Measurements from ENCODE around the gene SULT1C3. TPM values are rescaled to one million over a fixed set of nuclear protein-coding genes. Genes with fewer than 3 reads are reported as not detected.

Gene SULT1C3
- total and polyA plus RNA-seq, 4 donors, result not detected

DNA sequence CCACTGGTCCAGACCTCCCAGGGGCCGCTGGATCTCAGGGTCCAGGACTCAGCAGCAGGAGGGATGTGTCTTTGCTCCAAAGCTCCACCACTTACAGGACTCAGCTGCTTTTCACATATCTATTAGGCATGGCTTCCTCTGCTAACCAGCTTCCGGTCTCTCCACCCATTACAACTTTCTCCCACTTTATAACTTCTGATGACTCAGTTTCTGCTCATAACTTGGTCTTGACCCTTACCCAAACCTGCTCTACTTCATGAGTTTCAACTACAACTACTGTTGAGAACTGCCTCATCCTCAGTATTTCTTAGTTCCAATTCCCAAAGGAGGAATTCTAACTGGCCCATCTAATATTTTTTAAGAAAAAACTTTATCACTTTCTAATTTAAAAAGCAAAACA, 66.1 kb downstream of the SULT1C3 start:
- no peaks in the 10 kb centered on the region for H3K9me3 ChIP-seq (ENCODE audit: control insufficient read depth in 4 of 4, low read length in 3 of 4)
- H3K27me3 ChIP-seq (ENCODE audit: control insufficient read depth in 4 of 4, insufficient read depth in 4 of 4, low read length in 3 of 4), result no peaks in the 10 kb centered on the region
- H3K27ac ChIP-seq (ENCODE audit: low read depth in 1 of 2, low read length in 2 of 2), result no peak overlapping the region
- H3K4me3 ChIP-seq (ENCODE audit: low read depth in 1 of 3, low read length in 3 of 3), result no peak overlapping the region
- TF ChIP-seq, protein P1, sequence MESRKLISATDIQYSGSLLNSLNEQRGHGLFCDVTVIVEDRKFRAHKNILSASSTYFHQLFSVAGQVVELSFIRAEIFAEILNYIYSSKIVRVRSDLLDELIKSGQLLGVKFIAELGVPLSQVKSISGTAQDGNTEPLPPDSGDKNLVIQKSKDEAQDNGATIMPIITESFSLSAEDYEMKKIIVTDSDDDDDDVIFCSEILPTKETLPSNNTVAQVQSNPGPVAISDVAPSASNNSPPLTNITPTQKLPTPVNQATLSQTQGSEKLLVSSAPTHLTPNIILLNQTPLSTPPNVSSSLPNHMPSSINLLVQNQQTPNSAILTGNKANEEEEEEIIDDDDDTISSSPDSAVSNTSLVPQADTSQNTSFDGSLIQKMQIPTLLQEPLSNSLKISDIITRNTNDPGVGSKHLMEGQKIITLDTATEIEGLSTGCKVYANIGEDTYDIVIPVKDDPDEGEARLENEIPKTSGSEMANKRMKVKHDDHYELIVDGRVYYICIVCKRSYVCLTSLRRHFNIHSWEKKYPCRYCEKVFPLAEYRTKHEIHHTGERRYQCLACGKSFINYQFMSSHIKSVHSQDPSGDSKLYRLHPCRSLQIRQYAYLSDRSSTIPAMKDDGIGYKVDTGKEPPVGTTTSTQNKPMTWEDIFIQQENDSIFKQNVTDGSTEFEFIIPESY (IDR thresholded peaks at IDR 0.05), result no peak
- no peak for TF ChIP-seq JUND (IDR thresholded peaks at IDR 0.05)
- TF ChIP-seq FOXA1 (IDR thresholded peaks at IDR 0.05), result no peak
- TF ChIP-seq, protein P2, sequence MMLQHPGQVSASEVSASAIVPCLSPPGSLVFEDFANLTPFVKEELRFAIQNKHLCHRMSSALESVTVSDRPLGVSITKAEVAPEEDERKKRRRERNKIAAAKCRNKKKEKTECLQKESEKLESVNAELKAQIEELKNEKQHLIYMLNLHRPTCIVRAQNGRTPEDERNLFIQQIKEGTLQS (IDR thresholded peaks at IDR 0.05), result no peak
- no peak for TF ChIP-seq FOXA2 (IDR thresholded peaks at IDR 0.05)
- TF ChIP-seq SP1 (IDR thresholded peaks at IDR 0.05), result no peak
- DNase-seq (ENCODE audit: low spot score), result no peak
- H3K36me3 ChIP-seq (ENCODE audit: control insufficient read depth in 4 of 4, insufficient read depth in 3 of 4, low read depth in 1 of 4, low read length in 3 of 4), result no peaks in the 10 kb centered on the region
- no peak overlapping the region for H3K9ac ChIP-seq (ENCODE audit: low read depth in 1 of 2, low read length in 2 of 2)
- 94% methylated on average over 2 of the region's 2 CpGs for WGBS
- H3K4me1 ChIP-seq (ENCODE audit: control insufficient read depth in 4 of 4, insufficient read depth in 4 of 4, low read length in 3 of 4), result no peaks in the 10 kb centered on the region

DNA sequence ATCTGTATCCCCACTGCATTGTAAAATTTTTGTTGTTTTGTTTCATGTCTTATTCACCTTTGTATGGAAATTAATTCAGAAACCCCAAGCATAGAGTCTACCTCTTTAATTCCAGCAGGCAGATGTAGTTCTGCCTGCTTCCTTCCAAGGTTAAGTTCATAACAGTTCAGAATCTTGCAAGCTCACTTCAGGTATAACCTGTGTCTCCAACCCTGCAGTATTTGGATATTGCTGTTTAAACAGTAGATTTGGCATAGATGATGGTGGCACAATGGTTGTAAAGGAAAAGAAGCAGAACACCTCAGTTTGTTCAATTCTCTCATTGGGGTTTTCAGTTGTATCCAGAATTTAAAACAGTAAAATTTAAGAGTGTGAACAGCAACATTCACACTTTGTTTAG, 70.1 kb downstream of the SULT1C3 start:
- no peak for DNase-seq (ENCODE audit: low spot score)
- H3K27ac ChIP-seq (ENCODE audit: low read depth in 1 of 2, low read length in 2 of 2), result no peak overlapping the region

More for the DNA sequence above, 70.1 kb downstream of the SULT1C3 start:
- Histone ChIP-seq H3K36me3 (ENCODE audit: control insufficient read depth in 4 of 4, insufficient read depth in 3 of 4, low read depth in 1 of 4, low read length in 3 of 4) (no peaks in the 10 kb centered on the region), H3K27me3 (ENCODE audit: control insufficient read depth in 4 of 4, insufficient read depth in 4 of 4, low read length in 3 of 4) (no peaks in the 10 kb centered on the region), H3K9ac (ENCODE audit: low read depth in 1 of 2, low read length in 2 of 2) (no peak overlapping the region), H3K4me1 (ENCODE audit: control insufficient read depth in 4 of 4, insufficient read depth in 4 of 4, low read length in 3 of 4) (no peaks in the 10 kb centered on the region), H3K9me3 (ENCODE audit: control insufficient read depth in 4 of 4, low read length in 3 of 4) (no peaks in the 10 kb centered on the region), H3K4me3 (ENCODE audit: low read depth in 1 of 3, low read length in 3 of 3) (no peak overlapping the region)
- TF ChIP-seq YY1 (IDR thresholded peaks at IDR 0.05) (no peak), TAF1 (conservative IDR thresholded peaks at IDR 0.05) (no peak), NR2F2 (IDR thresholded peaks at IDR 0.05) (no peak), FOXA1 (IDR thresholded peaks at IDR 0.05) (no peak), RXRA (IDR thresholded peaks at IDR 0.05) (no peak), JUND (IDR thresholded peaks at IDR 0.05) (no peak), HNF4G (IDR thresholded peaks at IDR 0.05) (no peak)
- TF ChIP-seq, protein P3, sequence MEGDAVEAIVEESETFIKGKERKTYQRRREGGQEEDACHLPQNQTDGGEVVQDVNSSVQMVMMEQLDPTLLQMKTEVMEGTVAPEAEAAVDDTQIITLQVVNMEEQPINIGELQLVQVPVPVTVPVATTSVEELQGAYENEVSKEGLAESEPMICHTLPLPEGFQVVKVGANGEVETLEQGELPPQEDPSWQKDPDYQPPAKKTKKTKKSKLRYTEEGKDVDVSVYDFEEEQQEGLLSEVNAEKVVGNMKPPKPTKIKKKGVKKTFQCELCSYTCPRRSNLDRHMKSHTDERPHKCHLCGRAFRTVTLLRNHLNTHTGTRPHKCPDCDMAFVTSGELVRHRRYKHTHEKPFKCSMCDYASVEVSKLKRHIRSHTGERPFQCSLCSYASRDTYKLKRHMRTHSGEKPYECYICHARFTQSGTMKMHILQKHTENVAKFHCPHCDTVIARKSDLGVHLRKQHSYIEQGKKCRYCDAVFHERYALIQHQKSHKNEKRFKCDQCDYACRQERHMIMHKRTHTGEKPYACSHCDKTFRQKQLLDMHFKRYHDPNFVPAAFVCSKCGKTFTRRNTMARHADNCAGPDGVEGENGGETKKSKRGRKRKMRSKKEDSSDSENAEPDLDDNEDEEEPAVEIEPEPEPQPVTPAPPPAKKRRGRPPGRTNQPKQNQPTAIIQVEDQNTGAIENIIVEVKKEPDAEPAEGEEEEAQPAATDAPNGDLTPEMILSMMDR (IDR thresholded peaks at IDR 0.05; ENCODE audit: low read depth, low read length, missing input control), result no peak
- TF ChIP-seq, protein P4, sequence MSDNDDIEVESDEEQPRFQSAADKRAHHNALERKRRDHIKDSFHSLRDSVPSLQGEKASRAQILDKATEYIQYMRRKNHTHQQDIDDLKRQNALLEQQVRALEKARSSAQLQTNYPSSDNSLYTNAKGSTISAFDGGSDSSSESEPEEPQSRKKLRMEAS (IDR thresholded peaks at IDR 0.05), result no peak

Other genes starting within 250 kb of the SULT1C3 start
- 1 to 10 TPM in 1 of 2 donors, under 1 TPM in 1; 0.17 to 8.9 TPM for gene SULT1C2, start 48.9 kb downstream of the SULT1C3 start, total RNA-seq
- 1 to 10 TPM in 1 of 2 donors, under 1 TPM in 1; 0.07 to 1.1 TPM for gene SULT1C2, start 48.9 kb downstream of the SULT1C3 start, polyA plus RNA-seq
- gene SULT1C4, start 138.0 kb downstream of the SULT1C3 start, total RNA-seq, result 10 to 100 TPM in 1 of 2 donors, 1 to 10 TPM in 1; 1.6 to 12.8 TPM
- gene SULT1C4, start 138.0 kb downstream of the SULT1C3 start, polyA plus RNA-seq, result 1 to 10 TPM; 1.0 TPM
- gene GCC2, start 209.2 kb downstream of the SULT1C3 start, total RNA-seq, result 10 to 100 TPM; 18.2 to 21.7 TPM
- 10 to 100 TPM in 1 of 2 donors, 1 to 10 TPM in 1; 4.8 to 26.1 TPM for gene GCC2, start 209.2 kb downstream of the SULT1C3 start, polyA plus RNA-seq

Data from liver (tissue), 9 donors.